HEK293 (cell line): Measurements from ENCODE around the gene RFX2.

Experiments
- FEZF1 ChIP-seq: fragments of 450-650 bp; formaldehyde crosslinking; IDR thresholded peaks from 2 replicates; pipeline ENCODE4 v1.5.1; 2016; ENCODE audit warnings: missing biosample characterization, missing genetic modification characterization
- KLF1 ChIP-seq: fragments of 450-650 bp; formaldehyde crosslinking; IDR thresholded peaks from 2 replicates; pipeline ENCODE4 v1.5.1; 2016; ENCODE audit warnings: missing biosample characterization, missing genetic modification characterization
- KLF10 ChIP-seq: fragments of 450-650 bp; IDR thresholded peaks from 2 replicates; pipeline ENCODE4 v1.5.1; 2018; ENCODE audit warnings: missing biosample characterization, mild to moderate bottlenecking, missing genetic modification characterization
- MYNN ChIP-seq: fragments of 450-650 bp; formaldehyde crosslinking; IDR thresholded peaks from 2 replicates; pipeline ENCODE4 v1.5.1; 2016; ENCODE audit warnings: missing biosample characterization, missing genetic modification characterization, borderline replicate concordance
- YY1 ChIP-seq: fragments of 450-650 bp; formaldehyde crosslinking; IDR thresholded peaks from 2 replicates; pipeline ENCODE4 v1.5.1; 2018; ENCODE audit warnings: missing biosample characterization, missing genetic modification characterization
- ZBTB8A ChIP-seq: fragments of 450-650 bp; formaldehyde crosslinking; IDR thresholded peaks from 2 replicates; pipeline ENCODE4 v1.5.1; 2016; ENCODE audit warnings: missing biosample characterization, missing genetic modification characterization
- ZEB2 ChIP-seq: fragments of 450-650 bp; formaldehyde crosslinking; IDR thresholded peaks from 2 replicates; pipeline ENCODE4 v1.5.1; 2016; ENCODE audit warnings: missing biosample characterization, missing genetic modification characterization
- ZFP69B ChIP-seq: fragments of 450-650 bp; formaldehyde crosslinking; IDR thresholded peaks from 2 replicates; pipeline ENCODE4 v1.5.1; 2016; ENCODE audit warnings: missing biosample characterization, missing genetic modification characterization
- ZIC2 ChIP-seq: fragments of 450-650 bp; formaldehyde crosslinking; IDR thresholded peaks from 2 replicates; pipeline ENCODE4 v1.5.1; 2016; ENCODE audit warnings: missing biosample characterization, missing genetic modification characterization
- ZNF10 ChIP-seq: fragments of 450-650 bp; formaldehyde crosslinking; IDR thresholded peaks from 2 replicates; pipeline ENCODE4 v1.5.1; 2017; ENCODE audit warnings: missing biosample characterization, missing genetic modification characterization
- ZNF133 ChIP-seq: fragments of 450-650 bp; formaldehyde crosslinking; IDR thresholded peaks from 2 replicates; pipeline ENCODE4 v1.5.1; 2016; ENCODE audit warnings: missing biosample characterization, missing genetic modification characterization
- ZNF19 ChIP-seq: fragments of 450-650 bp; formaldehyde crosslinking; IDR thresholded peaks from 2 replicates; pipeline ENCODE4; 2016; ENCODE audit warnings: missing biosample characterization, missing genetic modification characterization, low read depth
- ZNF202 ChIP-seq: fragments of 450-650 bp; formaldehyde crosslinking; IDR thresholded peaks from 2 replicates; pipeline ENCODE4 v1.5.1; 2016; ENCODE audit warnings: missing biosample characterization, missing genetic modification characterization, borderline replicate concordance
- ZNF214 ChIP-seq: fragments of 450-650 bp; formaldehyde crosslinking; IDR thresholded peaks from 2 replicates; pipeline ENCODE4 v1.5.1; 2017; ENCODE audit warnings: missing biosample characterization, mild to moderate bottlenecking, missing genetic modification characterization, borderline replicate concordance
- ZNF239 ChIP-seq: fragments of 450-650 bp; formaldehyde crosslinking; IDR thresholded peaks from 2 replicates; pipeline ENCODE4 v1.5.1; 2016; ENCODE audit warnings: missing biosample characterization, missing genetic modification characterization
- ZNF274 ChIP-seq, 2 experiments: fragments of 200-500 bp in 1 of 2; fragments of 450-650 bp in 1 of 2; sonication (Bioruptor generic) in 1 of 2; formaldehyde crosslinking in 1 of 2; IDR thresholded peaks; 2 replicates each; pipeline versions ENCODE4 v1.5.1 to v1.6.1; 2014 to 2016; ENCODE audit warnings: borderline replicate concordance in 1 of 2, inconsistent platforms in 1 of 2, low read length in 1 of 2, missing biosample characterization in 1 of 2, missing genetic modification characterization in 1 of 2
- ZNF473 ChIP-seq: fragments of 450-650 bp; formaldehyde crosslinking; IDR thresholded peaks from 2 replicates; pipeline ENCODE4 v1.5.1; 2017; ENCODE audit warnings: missing biosample characterization, missing genetic modification characterization
- ZNF558 ChIP-seq: fragments of 450-650 bp; formaldehyde crosslinking; IDR thresholded peaks from 2 replicates; pipeline ENCODE4 v1.5.1; 2016; ENCODE audit warnings: missing biosample characterization, missing genetic modification characterization
- ZNF626 ChIP-seq: fragments of 450-650 bp; sonication (Bioruptor Pico); formaldehyde crosslinking; IDR thresholded peaks from 2 replicates; pipeline ENCODE4 v1.5.1; 2018; ENCODE audit warnings: missing biosample characterization, missing genetic modification characterization, inconsistent platforms
- ZNF629 ChIP-seq: fragments of 450-650 bp; formaldehyde crosslinking; IDR thresholded peaks from 2 replicates; pipeline ENCODE4 v1.5.1; 2017; ENCODE audit warnings: missing biosample characterization, missing genetic modification characterization
- ZNF660 ChIP-seq: fragments of 450-650 bp; IDR thresholded peaks from 2 replicates; pipeline ENCODE4 v1.5.1; 2018; ENCODE audit warnings: missing biosample characterization, mild to moderate bottlenecking, missing genetic modification characterization
- ZNF843 ChIP-seq: fragments of 450-650 bp; formaldehyde crosslinking; IDR thresholded peaks from 2 replicates; pipeline ENCODE4 v1.5.1; 2016; ENCODE audit warnings: missing biosample characterization, missing genetic modification characterization
- ZSCAN23 ChIP-seq: fragments of 450-650 bp; formaldehyde crosslinking; IDR thresholded peaks from 2 replicates; pipeline ENCODE4 v1.5.1; 2016; ENCODE audit warnings: missing biosample characterization, missing genetic modification characterization
- TF ChIP-seq, protein P1 (sequence below): fragments of 450-650 bp; formaldehyde crosslinking; IDR thresholded peaks from 2 replicates; pipeline ENCODE4 v1.5.1; 2016; ENCODE audit warnings: missing biosample characterization, missing genetic modification characterization
- TF ChIP-seq, protein P2 (sequence below): fragments of 450-650 bp; formaldehyde crosslinking; IDR thresholded peaks from 2 replicates; pipeline ENCODE4 v1.5.1; 2016; ENCODE audit warnings: missing biosample characterization, missing genetic modification characterization
- TF ChIP-seq, protein P3 (sequence below): fragments of 450-650 bp; formaldehyde crosslinking; IDR thresholded peaks from 2 replicates; pipeline ENCODE4 v1.5.1; 2016; ENCODE audit warnings: missing biosample characterization, missing genetic modification characterization
- TF ChIP-seq, protein P4 (sequence below): fragments of 450-650 bp; formaldehyde crosslinking; IDR thresholded peaks from 2 replicates; pipeline ENCODE4 v1.5.1; 2016; ENCODE audit warnings: missing biosample characterization, missing genetic modification characterization
- TF ChIP-seq, protein P5 (sequence below): fragments of 450-650 bp; formaldehyde crosslinking; IDR thresholded peaks from 2 replicates; pipeline ENCODE4 v1.5.1; 2016; ENCODE audit warnings: missing biosample characterization, missing genetic modification characterization

Gene RFX2

DNA sequence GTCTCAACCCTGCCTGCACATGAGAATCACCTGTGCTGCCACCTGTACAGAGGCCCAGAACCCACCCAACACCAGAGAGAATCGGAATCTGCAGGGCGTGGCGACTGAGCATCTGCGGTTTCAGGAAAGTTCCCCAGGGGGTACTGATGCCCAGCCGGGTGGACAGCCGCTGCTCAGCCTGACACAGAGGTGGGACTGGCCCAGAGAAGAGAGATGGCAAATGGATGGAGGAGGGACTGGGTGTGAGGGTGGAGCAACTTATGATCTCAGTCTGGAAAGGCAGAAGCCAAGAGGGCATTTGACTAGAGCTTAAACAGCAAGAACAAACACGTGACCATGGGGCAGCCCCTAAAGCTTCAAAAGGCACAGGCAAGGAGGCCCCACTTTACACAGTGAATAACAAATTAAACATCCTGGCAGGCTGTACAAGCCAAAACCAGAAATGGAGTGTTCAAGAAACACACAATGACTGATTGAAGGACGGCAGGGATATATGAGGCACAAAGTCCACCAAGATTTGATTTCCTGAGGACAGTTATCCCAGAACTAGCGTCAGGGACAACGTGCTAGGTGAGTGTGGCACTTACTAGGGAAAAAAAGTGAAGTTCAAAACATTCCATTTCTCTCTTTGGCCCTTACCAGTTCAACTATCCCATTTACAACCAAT lies 135.4 kb downstream of the RFX2 start (continued):
- TF ChIP-seq, protein P1, sequence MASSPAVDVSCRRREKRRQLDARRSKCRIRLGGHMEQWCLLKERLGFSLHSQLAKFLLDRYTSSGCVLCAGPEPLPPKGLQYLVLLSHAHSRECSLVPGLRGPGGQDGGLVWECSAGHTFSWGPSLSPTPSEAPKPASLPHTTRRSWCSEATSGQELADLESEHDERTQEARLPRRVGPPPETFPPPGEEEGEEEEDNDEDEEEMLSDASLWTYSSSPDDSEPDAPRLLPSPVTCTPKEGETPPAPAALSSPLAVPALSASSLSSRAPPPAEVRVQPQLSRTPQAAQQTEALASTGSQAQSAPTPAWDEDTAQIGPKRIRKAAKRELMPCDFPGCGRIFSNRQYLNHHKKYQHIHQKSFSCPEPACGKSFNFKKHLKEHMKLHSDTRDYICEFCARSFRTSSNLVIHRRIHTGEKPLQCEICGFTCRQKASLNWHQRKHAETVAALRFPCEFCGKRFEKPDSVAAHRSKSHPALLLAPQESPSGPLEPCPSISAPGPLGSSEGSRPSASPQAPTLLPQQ, result peak; percentile 94
- TF ChIP-seq ZNF133, result no peak
- TF ChIP-seq ZNF202 (tag by site-specific recombination), result no peak
- peak; percentile 46 for TF ChIP-seq FEZF1 (tag by site-specific recombination)
- TF ChIP-seq ZNF214 (tag by site-specific recombination), result no peak
- TF ChIP-seq ZNF626, result no peak
- TF ChIP-seq ZNF274 (IDR thresholded peaks at IDR 0.05; ENCODE audit: low read length), result no peak
- TF ChIP-seq ZNF274 (tag by site-specific recombination; IDR thresholded peaks at IDR 0.05; ENCODE audit: borderline replicate concordance), result no peak
- TF ChIP-seq ZBTB8A (tag by site-specific recombination), result no peak
- no peak for TF ChIP-seq ZNF19 (tag by site-specific recombination)
- TF ChIP-seq, protein P2, sequence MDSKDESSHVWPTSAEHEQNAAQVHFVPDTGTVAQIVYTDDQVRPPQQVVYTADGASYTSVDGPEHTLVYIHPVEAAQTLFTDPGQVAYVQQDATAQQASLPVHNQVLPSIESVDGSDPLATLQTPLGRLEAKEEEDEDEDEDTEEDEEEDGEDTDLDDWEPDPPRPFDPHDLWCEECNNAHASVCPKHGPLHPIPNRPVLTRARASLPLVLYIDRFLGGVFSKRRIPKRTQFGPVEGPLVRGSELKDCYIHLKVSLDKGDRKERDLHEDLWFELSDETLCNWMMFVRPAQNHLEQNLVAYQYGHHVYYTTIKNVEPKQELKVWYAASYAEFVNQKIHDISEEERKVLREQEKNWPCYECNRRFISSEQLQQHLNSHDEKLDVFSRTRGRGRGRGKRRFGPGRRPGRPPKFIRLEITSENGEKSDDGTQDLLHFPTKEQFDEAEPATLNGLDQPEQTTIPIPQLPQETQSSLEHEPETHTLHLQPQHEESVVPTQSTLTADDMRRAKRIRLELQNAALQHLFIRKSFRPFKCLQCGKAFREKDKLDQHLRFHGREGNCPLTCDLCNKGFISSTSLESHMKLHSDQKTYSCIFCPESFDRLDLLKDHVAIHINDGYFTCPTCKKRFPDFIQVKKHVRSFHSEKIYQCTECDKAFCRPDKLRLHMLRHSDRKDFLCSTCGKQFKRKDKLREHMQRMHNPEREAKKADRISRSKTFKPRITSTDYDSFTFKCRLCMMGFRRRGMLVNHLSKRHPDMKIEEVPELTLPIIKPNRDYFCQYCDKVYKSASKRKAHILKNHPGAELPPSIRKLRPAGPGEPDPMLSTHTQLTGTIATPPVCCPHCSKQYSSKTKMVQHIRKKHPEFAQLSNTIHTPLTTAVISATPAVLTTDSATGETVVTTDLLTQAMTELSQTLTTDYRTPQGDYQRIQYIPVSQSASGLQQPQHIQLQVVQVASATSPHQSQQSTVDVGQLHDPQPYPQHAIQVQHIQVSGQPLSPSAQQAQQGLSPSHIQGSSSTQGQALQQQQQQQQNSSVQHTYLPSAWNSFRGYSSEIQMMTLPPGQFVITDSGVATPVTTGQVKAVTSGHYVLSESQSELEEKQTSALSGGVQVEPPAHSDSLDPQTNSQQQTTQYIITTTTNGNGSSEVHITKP (tag by site-specific recombination), result no peak
- TF ChIP-seq KLF1 (tag by site-specific recombination), result 0 out of 2 replicates have a peak, but pooled peaks have one; percentile 11
- TF ChIP-seq YY1, result no peak
- no peak for TF ChIP-seq ZNF558 (tag by site-specific recombination)
- TF ChIP-seq, protein P3, sequence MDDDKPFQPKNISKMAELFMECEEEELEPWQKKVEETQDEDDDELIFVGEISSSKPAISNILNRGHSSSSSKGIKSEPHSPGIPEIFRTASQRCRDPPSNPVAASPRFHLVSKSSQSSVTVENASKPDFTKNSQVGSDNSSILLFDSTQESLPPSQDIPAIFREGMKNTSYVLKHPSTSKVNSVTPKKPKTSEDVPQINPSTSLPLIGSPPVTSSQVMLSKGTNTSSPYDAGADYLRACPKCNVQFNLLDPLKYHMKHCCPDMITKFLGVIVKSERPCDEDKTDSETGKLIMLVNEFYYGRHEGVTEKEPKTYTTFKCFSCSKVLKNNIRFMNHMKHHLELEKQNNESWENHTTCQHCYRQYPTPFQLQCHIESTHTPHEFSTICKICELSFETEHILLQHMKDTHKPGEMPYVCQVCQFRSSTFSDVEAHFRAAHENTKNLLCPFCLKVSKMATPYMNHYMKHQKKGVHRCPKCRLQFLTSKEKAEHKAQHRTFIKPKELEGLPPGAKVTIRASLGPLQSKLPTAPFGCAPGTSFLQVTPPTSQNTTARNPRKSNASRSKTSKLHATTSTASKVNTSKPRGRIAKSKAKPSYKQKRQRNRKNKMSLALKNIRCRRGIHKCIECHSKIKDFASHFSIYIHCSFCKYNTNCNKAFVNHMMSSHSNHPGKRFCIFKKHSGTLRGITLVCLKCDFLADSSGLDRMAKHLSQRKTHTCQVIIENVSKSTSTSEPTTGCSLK (tag by site-specific recombination), result no peak
- TF ChIP-seq, protein P4, sequence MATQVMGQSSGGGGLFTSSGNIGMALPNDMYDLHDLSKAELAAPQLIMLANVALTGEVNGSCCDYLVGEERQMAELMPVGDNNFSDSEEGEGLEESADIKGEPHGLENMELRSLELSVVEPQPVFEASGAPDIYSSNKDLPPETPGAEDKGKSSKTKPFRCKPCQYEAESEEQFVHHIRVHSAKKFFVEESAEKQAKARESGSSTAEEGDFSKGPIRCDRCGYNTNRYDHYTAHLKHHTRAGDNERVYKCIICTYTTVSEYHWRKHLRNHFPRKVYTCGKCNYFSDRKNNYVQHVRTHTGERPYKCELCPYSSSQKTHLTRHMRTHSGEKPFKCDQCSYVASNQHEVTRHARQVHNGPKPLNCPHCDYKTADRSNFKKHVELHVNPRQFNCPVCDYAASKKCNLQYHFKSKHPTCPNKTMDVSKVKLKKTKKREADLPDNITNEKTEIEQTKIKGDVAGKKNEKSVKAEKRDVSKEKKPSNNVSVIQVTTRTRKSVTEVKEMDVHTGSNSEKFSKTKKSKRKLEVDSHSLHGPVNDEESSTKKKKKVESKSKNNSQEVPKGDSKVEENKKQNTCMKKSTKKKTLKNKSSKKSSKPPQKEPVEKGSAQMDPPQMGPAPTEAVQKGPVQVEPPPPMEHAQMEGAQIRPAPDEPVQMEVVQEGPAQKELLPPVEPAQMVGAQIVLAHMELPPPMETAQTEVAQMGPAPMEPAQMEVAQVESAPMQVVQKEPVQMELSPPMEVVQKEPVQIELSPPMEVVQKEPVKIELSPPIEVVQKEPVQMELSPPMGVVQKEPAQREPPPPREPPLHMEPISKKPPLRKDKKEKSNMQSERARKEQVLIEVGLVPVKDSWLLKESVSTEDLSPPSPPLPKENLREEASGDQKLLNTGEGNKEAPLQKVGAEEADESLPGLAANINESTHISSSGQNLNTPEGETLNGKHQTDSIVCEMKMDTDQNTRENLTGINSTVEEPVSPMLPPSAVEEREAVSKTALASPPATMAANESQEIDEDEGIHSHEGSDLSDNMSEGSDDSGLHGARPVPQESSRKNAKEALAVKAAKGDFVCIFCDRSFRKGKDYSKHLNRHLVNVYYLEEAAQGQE (tag by site-specific recombination), result no peak
- TF ChIP-seq ZNF660 (tag by site-specific recombination), result no peak
- TF ChIP-seq MYNN, result no peak
- TF ChIP-seq ZFP69B, result peak; percentile 76; the same call in 1 of the 2 replicates
- 0 out of 2 replicates have a peak, but pooled peaks have one; percentile 30 for TF ChIP-seq ZEB2 (tag by site-specific recombination)
- TF ChIP-seq ZNF629 (tag by site-specific recombination), result no peak
- no peak for TF ChIP-seq ZNF473 (tag by site-specific recombination)
- no peak for TF ChIP-seq KLF10 (tag by site-specific recombination)
- no peak for TF ChIP-seq ZNF843 (tag by site-specific recombination)
- TF ChIP-seq ZNF10 (tag by site-specific recombination), result no peak
- no peak for TF ChIP-seq ZSCAN23
- no peak for TF ChIP-seq ZNF239 (tag by site-specific recombination)
- TF ChIP-seq, protein P5, sequence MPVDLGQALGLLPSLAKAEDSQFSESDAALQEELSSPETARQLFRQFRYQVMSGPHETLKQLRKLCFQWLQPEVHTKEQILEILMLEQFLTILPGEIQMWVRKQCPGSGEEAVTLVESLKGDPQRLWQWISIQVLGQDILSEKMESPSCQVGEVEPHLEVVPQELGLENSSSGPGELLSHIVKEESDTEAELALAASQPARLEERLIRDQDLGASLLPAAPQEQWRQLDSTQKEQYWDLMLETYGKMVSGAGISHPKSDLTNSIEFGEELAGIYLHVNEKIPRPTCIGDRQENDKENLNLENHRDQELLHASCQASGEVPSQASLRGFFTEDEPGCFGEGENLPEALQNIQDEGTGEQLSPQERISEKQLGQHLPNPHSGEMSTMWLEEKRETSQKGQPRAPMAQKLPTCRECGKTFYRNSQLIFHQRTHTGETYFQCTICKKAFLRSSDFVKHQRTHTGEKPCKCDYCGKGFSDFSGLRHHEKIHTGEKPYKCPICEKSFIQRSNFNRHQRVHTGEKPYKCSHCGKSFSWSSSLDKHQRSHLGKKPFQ (tag by site-specific recombination), result no peak
- no peak for TF ChIP-seq ZIC2 (tag by site-specific recombination)
